HG03066 (cell line): ENCODE data around the gene NUB1.

Experiments
- ATAC-seq: cut with Tn5 transposase; IDR thresholded peaks from one replicate; pipeline ENCODE4 v1.9.1; 2021; ENCODE audit warnings: low read depth; ENCODE audit not compliant: unreplicated experiment

Gene NUB1

GRCh38 chr7:151386301-151387160, 44.9 kb downstream of the NUB1 start:
- no peak for ATAC-seq

DNA sequence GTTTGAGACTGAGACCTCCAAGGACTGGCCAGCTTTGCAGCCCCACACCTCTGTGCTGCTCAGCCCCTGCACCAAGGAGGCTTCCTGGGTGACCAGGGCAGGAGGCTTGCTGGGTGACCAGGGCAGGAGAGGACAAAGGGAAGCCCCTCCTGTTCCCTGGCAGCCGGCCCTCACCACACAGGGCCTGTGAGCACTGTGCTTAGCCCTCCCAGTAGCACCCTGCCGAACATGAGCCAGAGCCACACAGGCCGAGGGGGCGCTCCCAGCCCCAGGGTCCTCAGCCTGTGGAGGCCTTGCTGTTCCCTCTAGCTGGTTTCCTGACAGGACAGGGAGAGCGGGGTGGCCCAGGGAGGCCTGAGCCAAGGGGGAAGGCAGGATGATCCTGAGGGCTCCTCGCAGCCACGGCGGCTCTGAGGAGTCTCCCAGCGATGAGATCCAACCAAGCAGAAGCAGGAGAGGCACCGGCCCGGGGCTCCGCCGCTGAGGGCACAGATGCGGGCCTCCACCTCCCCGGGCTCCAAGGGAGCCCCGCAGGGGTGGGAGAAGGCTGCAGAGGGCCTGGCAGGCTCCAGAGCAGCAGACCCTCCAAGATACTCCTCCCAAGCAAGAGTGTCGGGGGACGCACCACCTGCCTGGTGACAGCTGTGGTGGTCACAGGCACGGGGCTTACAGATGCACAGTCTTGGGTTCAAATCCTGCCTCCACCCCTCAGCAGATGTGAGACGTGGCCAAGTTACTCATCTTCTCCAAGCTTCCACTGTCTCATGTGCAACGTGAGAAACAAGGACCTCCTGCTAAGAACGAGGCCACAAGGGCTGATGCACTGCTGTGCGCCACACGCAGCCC, 45.8 kb downstream of the NUB1 start:
- no peak for ATAC-seq

DNA sequence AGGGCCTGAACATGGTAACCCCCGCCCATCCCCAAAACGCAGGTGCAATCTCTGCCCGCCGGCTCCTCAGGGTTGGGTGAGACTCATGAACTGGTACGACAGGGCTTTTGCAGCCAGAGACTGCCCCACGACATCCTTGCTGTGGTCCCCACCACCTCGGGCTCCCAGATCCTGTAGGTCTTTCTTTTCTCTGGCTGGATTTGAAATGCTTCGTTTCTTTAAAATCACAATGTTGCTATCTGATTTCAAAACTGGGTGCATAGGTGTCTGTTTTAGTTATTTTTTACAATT, 46.3 kb downstream of the NUB1 start:
- ATAC-seq: no peak

DNA sequence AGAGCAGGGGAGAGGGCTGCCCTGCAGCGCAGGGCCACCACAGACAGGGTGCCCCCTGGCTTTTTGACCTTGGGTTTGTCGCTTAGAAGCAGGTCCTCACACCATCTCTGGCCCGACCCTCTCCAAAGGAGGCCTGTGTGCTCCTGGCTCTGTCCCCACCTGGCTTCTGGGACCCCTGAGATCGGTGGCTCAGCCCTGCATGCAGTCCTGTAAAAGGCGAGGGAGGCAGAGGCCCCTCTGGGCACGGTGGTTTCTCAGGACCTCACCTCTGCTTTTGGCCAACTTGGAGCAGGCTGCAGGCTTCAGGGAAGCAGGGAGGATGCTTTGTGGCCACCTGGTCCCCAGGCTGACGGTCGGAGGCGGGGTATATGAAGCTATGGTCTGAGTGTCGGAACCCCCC, 46.8 kb downstream of the NUB1 start:
- ATAC-seq: no peak

GRCh38 chr7:151389096-151389767, 47.6 kb downstream of the NUB1 start:
- no peak for ATAC-seq

GRCh38 chr7:151389768-151390597, 48.4 kb downstream of the NUB1 start:
- ATAC-seq: no peak

DNA sequence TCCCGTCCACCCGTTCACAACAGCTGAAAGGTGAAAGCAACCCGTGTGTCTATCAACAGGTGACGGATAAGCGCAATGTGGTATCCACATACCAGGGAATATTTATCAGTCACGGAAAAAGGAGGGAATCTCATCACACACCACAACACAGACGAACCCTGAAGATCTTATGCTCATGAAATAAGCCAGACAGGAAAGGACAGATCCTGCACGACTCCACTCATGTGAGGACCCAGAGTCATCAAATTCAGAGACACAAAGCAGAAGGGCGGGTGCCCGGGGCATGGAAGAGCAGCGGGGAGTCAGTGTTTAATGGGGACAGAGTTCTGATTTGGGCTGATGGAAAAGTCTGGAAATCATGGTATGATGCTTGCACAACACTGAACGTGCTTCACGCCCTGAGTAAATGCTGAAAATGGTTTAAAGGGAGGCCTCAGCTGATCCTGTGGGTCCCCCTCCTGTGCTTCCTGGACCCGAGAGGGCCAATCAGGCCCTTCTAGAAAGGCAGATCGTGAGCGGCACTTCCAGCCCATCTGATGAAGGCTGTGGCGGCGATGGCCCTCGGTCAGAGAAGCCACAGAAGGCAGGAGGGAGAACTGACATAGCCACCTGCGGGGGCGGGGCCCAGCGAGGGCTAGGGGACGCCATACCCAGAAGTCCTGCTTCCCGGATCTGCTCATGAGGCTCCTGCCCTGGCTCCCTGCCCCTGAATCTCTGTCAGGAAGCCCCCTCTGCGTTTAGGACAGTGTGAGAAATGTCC, 49.2 kb downstream of the NUB1 start:
- no peak for ATAC-seq

- no peak for ATAC-seq
These were observed 49.7 kb downstream of the NUB1 start for GRCh38 chr7:151391358-151391730.

- ATAC-seq: no peak
These were observed 50.4 kb downstream of the NUB1 start for GRCh38 chr7:151392002-151392401.

GRCh38 chr7:151392426-151392825, 50.8 kb downstream of the NUB1 start:
- ATAC-seq: no peak

DNA sequence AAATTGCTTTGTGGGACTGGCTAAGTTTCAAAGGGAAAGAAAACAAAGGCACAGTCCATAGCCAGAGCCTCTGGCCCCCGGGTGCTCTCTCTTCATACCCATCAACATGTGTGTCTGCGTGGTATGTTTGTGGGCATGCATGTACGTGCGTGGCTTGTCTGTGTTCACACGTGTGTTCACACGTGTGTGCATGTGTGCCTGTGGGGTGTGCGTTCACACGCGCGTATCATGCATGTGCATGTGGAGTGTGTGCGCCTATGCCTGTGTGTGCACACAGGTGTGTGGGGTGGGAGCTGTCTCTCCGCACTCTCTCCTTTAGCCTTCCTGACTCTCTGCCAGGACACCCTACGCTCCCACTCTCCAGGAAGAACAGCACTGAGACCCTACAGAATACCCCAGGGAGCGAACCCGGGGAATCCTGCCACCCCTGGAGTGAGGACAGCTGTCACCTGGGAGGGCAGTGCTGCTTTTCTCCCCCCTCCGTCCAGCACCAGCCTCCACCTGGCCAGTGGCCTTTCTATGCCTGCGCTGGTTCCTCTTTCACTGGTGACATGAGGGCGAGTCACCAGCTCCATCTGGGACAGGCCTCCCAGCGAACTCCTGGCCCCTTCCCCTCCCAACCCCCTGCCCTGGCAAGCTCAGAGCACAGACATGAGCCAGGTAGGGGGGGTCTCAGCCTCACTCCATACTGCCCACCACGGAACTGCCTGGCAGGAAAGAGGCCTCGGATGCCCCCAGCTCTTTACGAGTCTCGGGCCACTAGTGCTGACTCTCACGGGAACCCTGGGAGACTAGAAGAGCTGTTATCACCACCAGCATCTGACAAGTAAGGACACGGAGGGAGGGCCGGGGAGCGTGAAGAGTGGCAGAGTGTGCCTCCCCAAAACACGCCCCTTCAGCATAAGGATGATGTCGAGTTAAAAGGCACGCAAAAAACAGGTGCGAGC, 51.7 kb downstream of the NUB1 start:
- no peak for ATAC-seq

DNA sequence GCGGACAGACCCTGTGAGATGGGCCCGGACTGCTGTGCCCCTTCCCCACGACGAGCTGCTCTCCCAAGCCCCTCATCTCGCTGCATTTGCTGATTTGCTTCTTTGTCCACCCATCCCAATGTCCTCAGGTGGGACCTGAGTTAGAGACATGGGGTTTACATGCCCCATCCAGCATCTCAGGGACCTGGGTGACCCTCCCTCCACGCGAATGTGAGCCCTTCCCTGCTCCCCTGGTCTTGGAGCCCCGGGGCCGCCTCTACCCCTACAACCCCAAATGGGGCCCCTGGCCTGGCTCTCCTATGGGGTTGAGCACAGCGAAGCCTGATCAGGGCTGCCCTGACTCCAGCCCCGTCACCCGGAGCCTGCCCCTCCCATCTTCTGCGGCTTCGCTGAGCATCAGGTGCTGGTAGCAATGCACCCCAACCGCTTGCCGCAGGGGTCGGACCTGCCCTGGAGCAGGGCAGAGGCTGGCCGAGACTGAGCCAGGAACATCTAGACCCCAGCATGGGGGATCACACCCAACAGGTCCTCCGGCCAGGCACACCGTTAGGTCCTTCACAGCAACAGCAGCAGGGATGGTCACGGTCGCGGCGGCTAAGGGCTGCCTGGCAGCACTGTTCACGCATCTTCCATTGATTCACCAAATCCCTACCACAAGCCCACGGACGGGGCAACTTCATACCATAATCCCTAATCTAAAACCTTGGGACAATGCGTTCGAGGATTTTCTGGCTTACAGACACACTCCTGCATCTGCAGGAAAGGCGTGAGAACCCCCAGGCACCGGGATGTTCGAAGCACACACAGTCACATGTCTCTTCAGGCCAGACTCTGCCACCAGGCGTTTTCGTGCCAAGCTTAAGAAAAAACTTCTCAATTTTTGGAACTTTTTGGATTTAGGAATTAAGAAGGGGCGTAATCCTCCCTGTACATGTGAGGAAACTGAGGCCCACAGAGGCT, 52.7 kb downstream of the NUB1 start:
- no peak for ATAC-seq

DNA sequence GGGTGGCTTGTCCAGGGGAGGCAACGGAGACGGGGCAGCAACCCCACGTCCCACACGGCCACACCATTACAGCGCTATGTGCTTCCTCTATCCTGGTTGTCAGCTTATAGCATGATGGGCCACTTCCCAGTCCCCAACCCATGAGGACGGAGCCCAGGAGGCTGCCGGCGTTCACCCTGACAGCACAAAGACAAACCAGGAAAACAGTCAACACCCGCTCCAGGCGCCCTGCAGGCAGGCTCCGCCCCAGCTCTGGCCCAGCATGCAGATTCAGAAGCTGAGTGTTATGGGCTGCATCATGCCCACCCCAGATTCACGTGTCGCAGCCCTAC, 53.4 kb downstream of the NUB1 start:
- no peak for ATAC-seq

- no peak for ATAC-seq
These were observed 54.8 kb downstream of the NUB1 start for GRCh38 chr7:151396328-151396970.

GRCh38 chr7:151397026-151397425, 55.4 kb downstream of the NUB1 start:
- no peak for ATAC-seq

DNA sequence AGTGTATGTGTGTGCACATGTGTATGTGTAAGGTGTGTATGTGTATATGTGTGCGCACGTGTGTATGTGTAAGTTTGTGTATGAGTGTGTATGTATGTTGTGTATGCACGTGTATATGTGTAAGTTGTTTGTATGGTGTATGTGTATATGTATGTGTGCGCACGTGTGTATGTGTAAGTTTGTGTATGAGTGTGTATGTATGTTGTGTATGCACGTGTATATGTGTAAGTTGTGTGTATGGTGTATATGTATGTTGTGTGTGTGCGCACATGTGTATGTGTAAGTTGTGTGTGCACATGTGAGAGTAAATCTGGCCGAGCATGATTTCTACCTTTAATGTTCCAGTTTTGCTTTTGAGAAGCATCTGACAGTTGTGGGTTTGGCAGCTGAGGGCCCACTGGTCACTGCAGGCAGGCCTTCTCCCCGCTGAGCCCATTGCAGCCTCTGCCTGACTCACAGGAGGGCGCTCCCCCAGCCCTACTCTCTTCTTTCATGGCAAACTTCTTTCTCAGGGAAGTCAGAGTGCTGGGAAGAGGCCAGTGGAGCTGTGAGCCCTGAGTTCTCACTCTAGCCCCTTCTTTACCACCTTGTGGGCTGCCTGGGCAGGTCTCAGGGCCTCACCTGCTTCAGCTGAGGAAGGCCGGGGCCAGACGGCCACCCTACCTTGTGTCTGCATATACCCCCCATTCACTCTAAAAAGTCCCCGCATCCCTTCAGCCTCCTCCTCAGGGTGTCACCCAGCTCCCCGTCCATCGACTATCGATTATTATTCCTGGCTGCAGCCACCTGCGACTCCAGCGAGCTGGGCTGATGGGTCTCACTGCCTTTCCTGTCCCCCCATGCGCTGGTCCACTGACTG, 57.1 kb downstream of the NUB1 start:
- ATAC-seq: no peak

DNA sequence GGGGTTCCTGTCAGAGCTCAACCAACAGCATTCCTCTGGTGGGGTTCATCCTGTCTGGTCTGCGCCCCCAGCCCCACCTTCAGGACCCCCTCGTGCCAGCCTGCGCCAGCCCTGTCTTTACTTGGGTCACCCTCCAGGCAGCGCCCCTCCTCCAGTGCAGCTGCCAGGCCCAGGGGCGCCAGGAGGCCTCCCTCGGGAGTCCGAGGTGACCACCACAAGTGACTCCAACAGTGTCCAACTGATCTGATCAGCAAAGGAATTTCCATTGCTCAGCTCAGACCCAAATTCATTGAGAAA, 57.6 kb downstream of the NUB1 start:
- no peak for ATAC-seq
